ENCODE results near the gene ABCC5.

GRCh38 chr3:183883291-183884096 is 134.2 kb downstream of the ABCC5 start:
- TF ChIP-seq CTCF (IDR thresholded peaks at IDR 0.05; ENCODE audit: poor library complexity) (no peak), EZH2 (IDR thresholded peaks at IDR 0.05; ENCODE audit: borderline replicate concordance) (no peak), EZH2phosphoT487 (IDR thresholded peaks at IDR 0.05; ENCODE audit: low read depth, severe bottlenecking, unreplicated experiment) (no peak)

Measured in hepatocyte (in vitro differentiated cells).